ENCODE results near the gene PLBD1. TPM values are rescaled to one million over a fixed set of nuclear protein-coding genes. Genes with fewer than 3 reads are reported as not detected.

Gene PLBD1
- polyA plus RNA-seq, 1 donor (not counting 4 experiments of a cell fraction or from before 2014, with no cell fraction given): 7.2 TPM

- H2AFZ ChIP-seq (ENCODE audit: control insufficient read depth, low read length): no peak overlapping the region
- dilution Hi-C loops (cut with MboI; ENCODE audit: extremely low pct_ligation_motif_present, low sequenced_read_pairs): no loop called here
- TF ChIP-seq EZH2 (IDR thresholded peaks at IDR 0.05; ENCODE audit: low read length): no peak
- no peak for TF ChIP-seq CTCF (optimal IDR thresholded peaks at IDR 0.05 in 1 of 3, IDR thresholded peaks at IDR 0.05 in 1 of 3, conservative IDR thresholded peaks at IDR 0.05 in 1 of 3; ENCODE audit: extremely low read depth in 1 of 3, insufficient read depth in 2 of 3, low read length in 3 of 3)
- DNase-seq (ENCODE audit: low read depth, low spot score) (no peak), FAIRE-seq (no peak)
- H3K27me3 ChIP-seq (ENCODE audit: control insufficient read depth, extremely low read depth, insufficient read depth, low read length): no peaks in the 10 kb centered on the region
- H4K20me1 ChIP-seq (ENCODE audit: control insufficient read depth, extremely low read depth, insufficient read depth, low read length): no peaks in the 10 kb centered on the region
- no peak overlapping the region for H3K4me2 ChIP-seq (ENCODE audit: control insufficient read depth, extremely low read depth, insufficient read depth, low read depth, low read length)
- H3K27ac ChIP-seq (ENCODE audit: control insufficient read depth, insufficient read depth, low read length): no peak overlapping the region
- no peak overlapping the region for H3K9ac ChIP-seq (ENCODE audit: control insufficient read depth, extremely low read depth, insufficient read depth, low read length)
- H3K9me3 ChIP-seq (ENCODE audit: control insufficient read depth, low read depth, low read length): no peaks in the 10 kb centered on the region
- H3K79me2 ChIP-seq (ENCODE audit: control insufficient read depth, insufficient read depth, low read length): no peaks in the 10 kb centered on the region
- no peaks in the 10 kb centered on the region for H3K4me1 ChIP-seq (ENCODE audit: control insufficient read depth, extremely low read depth, insufficient read depth, low read length)
- H3K36me3 ChIP-seq (ENCODE audit: control insufficient read depth in 2 of 2, extremely low read depth in 1 of 2, insufficient read depth in 2 of 2, low read length in 2 of 2): no peaks in the 10 kb centered on the region
- no peaks in the 10 kb centered on the region for H3K9me1 ChIP-seq (ENCODE audit: control insufficient read depth, extremely low read depth, insufficient read depth, low read length)
- H3K4me3 ChIP-seq (ENCODE audit: control insufficient read depth in 2 of 3, extremely low read depth in 1 of 3, insufficient read depth in 2 of 3, low read depth in 1 of 3, low read length in 3 of 3): no peak overlapping the region
These were observed 39.9 kb upstream of the PLBD1 start for GRCh38 chr12:14607568-14607967.

GRCh38 chr12:14605401-14605989 lies 37.8 kb upstream of the PLBD1 start:
- H3K36me3 ChIP-seq (ENCODE audit: control insufficient read depth in 2 of 2, extremely low read depth in 1 of 2, insufficient read depth in 2 of 2, low read length in 2 of 2): no peaks in the 10 kb centered on the region
- H3K9me3 ChIP-seq (ENCODE audit: control insufficient read depth, low read depth, low read length): no peaks in the 10 kb centered on the region
- dilution Hi-C loops (cut with MboI; ENCODE audit: extremely low pct_ligation_motif_present, low sequenced_read_pairs): no loop called here
- no peaks in the 10 kb centered on the region for H3K27me3 ChIP-seq (ENCODE audit: control insufficient read depth, extremely low read depth, insufficient read depth, low read length)
- FAIRE-seq: no peak
- H3K9me1 ChIP-seq (ENCODE audit: control insufficient read depth, extremely low read depth, insufficient read depth, low read length): no peaks in the 10 kb centered on the region
- H4K20me1 ChIP-seq (ENCODE audit: control insufficient read depth, extremely low read depth, insufficient read depth, low read length): no peaks in the 10 kb centered on the region
- no peak for TF ChIP-seq EZH2 (IDR thresholded peaks at IDR 0.05; ENCODE audit: low read length)
- no peak overlapping the region for H3K27ac ChIP-seq (ENCODE audit: control insufficient read depth, insufficient read depth, low read length)
- H3K4me3 ChIP-seq (ENCODE audit: control insufficient read depth in 2 of 3, extremely low read depth in 1 of 3, insufficient read depth in 2 of 3, low read depth in 1 of 3, low read length in 3 of 3): no peak overlapping the region
- no peak overlapping the region for H3K4me2 ChIP-seq (ENCODE audit: control insufficient read depth, extremely low read depth, insufficient read depth, low read depth, low read length)
- H2AFZ ChIP-seq (ENCODE audit: control insufficient read depth, low read length): no peak overlapping the region
- DNase-seq (ENCODE audit: low read depth, low spot score): no peak
- no peaks in the 10 kb centered on the region for H3K4me1 ChIP-seq (ENCODE audit: control insufficient read depth, extremely low read depth, insufficient read depth, low read length)
- H3K79me2 ChIP-seq (ENCODE audit: control insufficient read depth, insufficient read depth, low read length): no peaks in the 10 kb centered on the region
- no peak overlapping the region for H3K9ac ChIP-seq (ENCODE audit: control insufficient read depth, extremely low read depth, insufficient read depth, low read length)

Measured in keratinocyte (primary cell).